Caco-2 (cell line): ENCODE data around the gene SYNGR3. TPM values are rescaled to one million over a fixed set of nuclear protein-coding genes. Genes with fewer than 3 reads are reported as not detected.

Experiments used
- BruUV-seq: library from RNA; stranded (reverse); fragments of 400-500 nt; replicated peaks from 2 replicates; lab custom pipeline; 2021; lab: Mats Ljungman, UMichigan
- CTCF ChIA-PET: fragments of 300-600 bp; sonication (Branson Sonifier 250); formaldehyde crosslinking; loops from one replicate; lab custom pipeline; 2022; ENCODE audit warnings: antibody characterized with exemption; lab: Charles Lee
- POLR2A ChIA-PET: fragments of 300-600 bp; sonication (Branson Sonifier 250); formaldehyde crosslinking; loops from one replicate; lab custom pipeline; 2022; ENCODE audit warnings: antibody characterized with exemption; lab: Charles Lee
- DNase-seq, 2 experiments: peaks; one replicate each; pipeline versions ENCODE4 v3.0.0 to v3.0.0-alpha.2; 2020 to 2022
- H3K27me3 ChIP-seq: replicated peaks from 2 replicates; pipeline ENCODE4 v1.6.0; 2011; ENCODE audit warnings: low read length; ENCODE audit not compliant: control insufficient read depth, insufficient read depth
- H3K36me3 ChIP-seq: 2 replicates; pipeline ENCODE4 v1.5.1; 2011; ENCODE audit warnings: low read length; ENCODE audit not compliant: control insufficient read depth, insufficient read depth
- H3K4me1 ChIP-seq: fragments of 250-450 bp; sonication (Bioruptor Pico); 2 replicates; pipeline ENCODE4 v1.5.1; 2020; ENCODE audit warnings: mild to moderate bottlenecking
- H3K4me3 ChIP-seq: 2 replicates; pipeline ENCODE4 v1.5.1; 2011; ENCODE audit warnings: low read depth, mild to moderate bottlenecking, control low read depth, low read length
- H3K9me3 ChIP-seq: fragments of 250-450 bp; sonication (Bioruptor Pico); 2 replicates; pipeline ENCODE4 v1.5.1; 2020; ENCODE audit warnings: mild to moderate bottlenecking, moderate library complexity
- H3K27ac Mint-ChIP-seq: one replicate; pipeline ENCODE4 v1.8.0; 2022; ENCODE audit warnings: mixed read lengths; ENCODE audit not compliant: unreplicated experiment
- H3K27me3 Mint-ChIP-seq: one replicate; pipeline ENCODE4 v1.8.0; 2022; ENCODE audit warnings: mixed read lengths; ENCODE audit not compliant: insufficient read depth, unreplicated experiment
- H3K36me3 Mint-ChIP-seq: one replicate; pipeline ENCODE4 v1.8.0; 2022; ENCODE audit warnings: mild to moderate bottlenecking, mixed read lengths; ENCODE audit not compliant: insufficient read depth, unreplicated experiment
- H3K4me1 Mint-ChIP-seq: one replicate; pipeline ENCODE4 v1.8.0; 2022; ENCODE audit warnings: low read depth, mixed read lengths; ENCODE audit not compliant: unreplicated experiment
- H3K4me3 Mint-ChIP-seq: one replicate; pipeline ENCODE4 v1.8.0; 2022; ENCODE audit warnings: mild to moderate bottlenecking, moderate library complexity, mixed read lengths; ENCODE audit not compliant: unreplicated experiment
- H3K9me3 Mint-ChIP-seq: one replicate; pipeline ENCODE4 v1.8.0; 2022; ENCODE audit warnings: mixed read lengths; ENCODE audit not compliant: unreplicated experiment
- CTCF ChIP-seq, 2 experiments: fragments of 200-600 bp in 1 of 2; IDR thresholded peaks; 1 replicate in 1 of 2; 2 replicates in 1 of 2; pipeline versions ENCODE4 v1.5.1 to v1.8.0; 2011 to 2022; ENCODE audit warnings: antibody characterized with exemption in 1 of 2, control low read depth in 1 of 2, inconsistent platforms in 1 of 2, low read depth in 1 of 2, low read length in 1 of 2, mild to moderate bottlenecking in 1 of 2, moderate library complexity in 1 of 2; ENCODE audit not compliant: insufficient read depth in 1 of 2, severe bottlenecking in 1 of 2, unreplicated experiment in 1 of 2
- intact Hi-C: fragments of 100-400 bp; cut with micrococcal nuclease; formaldehyde crosslinking; loops from one replicate; pipeline ENCODE4 v1.10.0; 2022; ENCODE audit not compliant: unreplicated experiment
- total RNA-seq: library from RNA; stranded (reverse); gene quantifications from 2 replicates; pipeline ENCODE4 v1.2.3, GENCODE V29; 2022

SYNGR3 gene
- total RNA-seq, 1 experiment from 2014 or later, result 2.9 TPM

DNA sequence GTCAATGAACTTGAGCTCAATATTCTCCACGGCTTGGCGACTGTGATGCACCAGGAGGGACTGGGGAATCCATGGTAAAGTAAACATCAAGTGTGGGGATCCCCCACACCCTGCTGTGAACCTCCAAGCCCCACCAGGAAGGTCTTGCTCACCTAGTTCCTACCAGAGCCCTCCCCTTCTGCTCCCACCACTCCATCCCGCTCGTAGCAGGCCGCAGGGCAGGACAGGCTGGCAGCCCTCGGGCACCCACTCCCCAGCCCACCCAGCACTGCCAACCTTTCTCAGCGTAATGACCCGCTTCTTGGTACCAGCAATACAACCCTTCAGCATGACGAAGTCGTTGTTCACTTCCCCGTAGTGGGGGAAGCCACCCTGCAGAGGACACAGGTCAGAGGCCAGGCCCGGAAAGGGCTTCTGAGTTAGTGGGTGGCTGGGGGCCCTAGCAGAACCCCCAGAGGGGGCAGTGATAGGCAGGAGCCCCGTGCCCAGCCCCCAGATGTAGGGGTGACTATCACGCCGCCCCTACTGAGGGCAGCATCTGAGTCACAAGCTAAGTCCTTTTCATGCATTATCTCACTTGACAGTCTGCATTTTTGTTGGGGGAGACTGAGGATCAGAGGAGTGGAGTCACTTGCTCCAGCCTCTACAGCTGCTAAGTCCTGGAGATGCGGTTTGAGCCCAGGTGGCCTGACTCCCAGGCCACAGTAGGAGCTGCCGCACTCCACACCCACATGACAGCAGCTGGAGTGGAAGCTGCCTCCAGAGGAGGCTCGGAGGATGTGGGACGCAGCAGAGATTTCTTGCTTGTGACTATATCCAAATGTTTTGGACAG lies 44.0 kb upstream of the SYNGR3 start:
- intact Hi-C loops, result no loop called here
- Mint-ChIP-seq H3K27ac (no peak overlapping the region), H3K4me3 (no peak overlapping the region), H3K9me3 (no peaks in the 10 kb centered on the region), H3K36me3 (peaks cover 13% of the 10 kb centered on the region), H3K27me3 (no peaks in the 10 kb centered on the region), H3K4me1 (no peaks in the 10 kb centered on the region)
- H3K27me3 ChIP-seq, result no peaks in the 10 kb centered on the region
- TF ChIP-seq CTCF (IDR thresholded peaks at IDR 0.05; ENCODE audit: insufficient read depth in 1 of 2, low read depth in 1 of 2, low read length in 1 of 2, severe bottlenecking in 1 of 2, unreplicated experiment in 1 of 2), result no peak
- peaks cover 15% of the 10 kb centered on the region for H3K4me1 ChIP-seq
- no peak overlapping the region for H3K4me3 ChIP-seq
- DNase-seq, result no peak
- no peaks in the 10 kb centered on the region for H3K9me3 ChIP-seq
- no peaks in the 10 kb centered on the region for H3K36me3 ChIP-seq
- ChIA-PET POLR2A (no interaction called here), CTCF (interaction anchor here (0.5 kb wide), 1 partner anchor 195 kb away, joined by 3 read pairs; no protein-coding TSS in a partner anchor)
- no TSS peak for BruUV-seq

- H3K4me1 ChIP-seq, result peaks cover 11% of the 10 kb centered on the region
- H3K9me3 Mint-ChIP-seq, result no peaks in the 10 kb centered on the region
- H3K36me3 Mint-ChIP-seq, result peaks cover 13% of the 10 kb centered on the region
- no peaks in the 10 kb centered on the region for H3K27me3 Mint-ChIP-seq
- no TSS peak for BruUV-seq
- H3K4me3 ChIP-seq, result no peak overlapping the region
- H3K4me1 Mint-ChIP-seq, result no peaks in the 10 kb centered on the region
- H3K27me3 ChIP-seq, result no peaks in the 10 kb centered on the region
- H3K36me3 ChIP-seq, result no peaks in the 10 kb centered on the region
- no peak for DNase-seq
- ChIA-PET CTCF (no interaction called here), POLR2A (no interaction called here)
- no peak overlapping the region for H3K27ac Mint-ChIP-seq
- H3K4me3 Mint-ChIP-seq, result no peak overlapping the region
- H3K9me3 ChIP-seq, result no peaks in the 10 kb centered on the region
- TF ChIP-seq CTCF (IDR thresholded peaks at IDR 0.05; ENCODE audit: insufficient read depth in 1 of 2, low read depth in 1 of 2, low read length in 1 of 2, severe bottlenecking in 1 of 2, unreplicated experiment in 1 of 2), result no peak
- intact Hi-C loops, result no loop called here
These were observed 43.0 kb upstream of the SYNGR3 start for GRCh38 chr16:1946495-1947368.

- Histone ChIP-seq H3K9me3 (no peaks in the 10 kb centered on the region), H3K36me3 (no peaks in the 10 kb centered on the region), H3K4me3 (no peak overlapping the region), H3K4me1 (peaks cover 5% of the 10 kb centered on the region), H3K27me3 (no peaks in the 10 kb centered on the region)
- no TSS peak for BruUV-seq
- DNase-seq, result no peak
- Mint-ChIP-seq H3K4me3 (no peak overlapping the region), H3K27ac (no peak overlapping the region), H3K27me3 (no peaks in the 10 kb centered on the region), H3K9me3 (no peaks in the 10 kb centered on the region), H3K4me1 (no peaks in the 10 kb centered on the region), H3K36me3 (peaks cover 12% of the 10 kb centered on the region)
- intact Hi-C loops, result no loop called here
- ChIA-PET POLR2A (no interaction called here), CTCF (interaction anchor here (0.7 kb wide), 1 partner anchor 203 kb away, joined by 4 read pairs; no protein-coding TSS in a partner anchor)
- no peak for TF ChIP-seq CTCF (IDR thresholded peaks at IDR 0.05; ENCODE audit: insufficient read depth in 1 of 2, low read depth in 1 of 2, low read length in 1 of 2, severe bottlenecking in 1 of 2, unreplicated experiment in 1 of 2)
These were observed 42.5 kb upstream of the SYNGR3 start for GRCh38 chr16:1947369-1947670.
